Skeletal muscle tissue (tissue), 4 donors: ENCODE results near the gene BICC1. TPM values are rescaled to one million over a fixed set of nuclear protein-coding genes. Genes with fewer than 3 reads are reported as not detected.

ENCODE experiments used
- H3K27ac ChIP-seq: one replicate; pipeline ENCODE4 v1.7.0; 2013; ENCODE audit warnings: mild to moderate bottlenecking, low read depth, low read length, inconsistent platforms
- H3K27me3 ChIP-seq, 3 donors: one replicate each; pipeline ENCODE4 v1.7.0; 2013; ENCODE audit warnings: low read length in 3 of 3; ENCODE audit not compliant: control insufficient read depth in 3 of 3, insufficient read depth in 3 of 3
- H3K36me3 ChIP-seq, 3 donors: one replicate each; pipeline ENCODE4 v1.7.0; 2013; ENCODE audit warnings: low read length in 3 of 3; ENCODE audit not compliant: control insufficient read depth in 3 of 3, insufficient read depth in 3 of 3
- H3K4me1 ChIP-seq, 3 donors: one replicate each; pipeline ENCODE4 v1.7.0; 2013; ENCODE audit warnings: low read length in 3 of 3, mild to moderate bottlenecking in 3 of 3; ENCODE audit not compliant: control insufficient read depth in 3 of 3, insufficient read depth in 3 of 3
- H3K4me3 ChIP-seq, 3 donors: one replicate each; pipeline ENCODE4 v1.7.0; 2013; ENCODE audit warnings: low read length in 3 of 3
- H3K9ac ChIP-seq, 3 donors: one replicate each; pipeline ENCODE4 v1.7.0; 2013; ENCODE audit warnings: low read length in 3 of 3, mild to moderate bottlenecking in 3 of 3, moderate library complexity in 2 of 3, low read depth in 1 of 3
- H3K9me3 ChIP-seq, 3 donors: one replicate each; pipeline ENCODE4 v1.7.0; 2013; ENCODE audit warnings: low read length in 3 of 3; ENCODE audit not compliant: control insufficient read depth in 3 of 3
- total RNA-seq: library from RNA; depleted of rRNA; stranded (reverse); fragments of >200 nt; gene quantifications from one replicate; pipeline ENCODE4 v1.2.3, GENCODE V29; 2014
- donor health status: Osteomylitis.

BICC1 gene
- total RNA-seq, 1 donor from 2014 or later, result 25.6 TPM

- no peak overlapping the region for H3K9ac ChIP-seq
- peaks cover 0 to 1% (median 0%) of the 10 kb centered on the region in 3 donors for H3K9me3 ChIP-seq
- no peak overlapping the region for H3K4me3 ChIP-seq
- H3K27me3 ChIP-seq, result no peaks in the 10 kb centered on the region
- no peaks in the 10 kb centered on the region for H3K36me3 ChIP-seq
- peaks cover 4 to 15% (median 11%) of the 10 kb centered on the region in 3 donors for H3K4me1 ChIP-seq
- H3K27ac ChIP-seq, result no peak overlapping the region
Observed at GRCh38 chr10:58575491-58575890, 62.8 kb downstream of the BICC1 start.

- H3K9ac ChIP-seq, result no peak overlapping the region
- no peaks in the 10 kb centered on the region for H3K36me3 ChIP-seq
- no peaks in the 10 kb centered on the region for H3K27me3 ChIP-seq
- no peaks in the 10 kb centered on the region for H3K9me3 ChIP-seq
- H3K27ac ChIP-seq, result peak overlapping the region; percentile 51
- H3K4me3 ChIP-seq, result no peak overlapping the region
- H3K4me1 ChIP-seq, result peaks cover 4 to 15% (median 11%) of the 10 kb centered on the region in 3 donors
Observed at GRCh38 chr10:58576751-58577436, 64.2 kb downstream of the BICC1 start.

- Histone ChIP-seq H3K27me3 (no peaks in the 10 kb centered on the region), H3K27ac (peak overlapping the region; percentile 51), H3K9me3 (no peaks in the 10 kb centered on the region), H3K4me1 (peaks cover 4 to 15% (median 11%) of the 10 kb centered on the region in 3 donors), H3K9ac (no peak overlapping the region), H3K4me3 (no peak overlapping the region), H3K36me3 (no peaks in the 10 kb centered on the region)
Observed at GRCh38 chr10:58577437-58577777, 64.7 kb downstream of the BICC1 start.

GRCh38 chr10:58578366-58578765, 65.7 kb downstream of the BICC1 start:
- H3K9me3 ChIP-seq, result no peaks in the 10 kb centered on the region
- peaks cover 4 to 15% (median 11%) of the 10 kb centered on the region in 3 donors for H3K4me1 ChIP-seq
- H3K27me3 ChIP-seq, result no peaks in the 10 kb centered on the region
- no peak overlapping the region for H3K27ac ChIP-seq
- no peaks in the 10 kb centered on the region for H3K36me3 ChIP-seq
- no peak overlapping the region for H3K4me3 ChIP-seq
- no peak overlapping the region for H3K9ac ChIP-seq

- no peaks in the 10 kb centered on the region for H3K27me3 ChIP-seq
- no peak overlapping the region for H3K9ac ChIP-seq
- peaks cover 4 to 12% (median 11%) of the 10 kb centered on the region in 3 donors for H3K4me1 ChIP-seq
- no peak overlapping the region for H3K27ac ChIP-seq
- H3K36me3 ChIP-seq, result no peaks in the 10 kb centered on the region
- no peaks in the 10 kb centered on the region for H3K9me3 ChIP-seq
- no peak overlapping the region for H3K4me3 ChIP-seq
Observed at GRCh38 chr10:58579011-58579655, 66.5 kb downstream of the BICC1 start.

GRCh38 chr10:58582045-58582444, 69.4 kb downstream of the BICC1 start:
- H3K27me3 ChIP-seq, result no peaks in the 10 kb centered on the region
- H3K36me3 ChIP-seq, result no peaks in the 10 kb centered on the region
- H3K9me3 ChIP-seq, result no peaks in the 10 kb centered on the region
- H3K27ac ChIP-seq, result no peak overlapping the region
- no peak overlapping the region for H3K9ac ChIP-seq
- no peak overlapping the region for H3K4me3 ChIP-seq
- peaks cover 0 to 12% (median 8%) of the 10 kb centered on the region in 3 donors for H3K4me1 ChIP-seq

GRCh38 chr10:58585435-58585834, 72.8 kb downstream of the BICC1 start:
- Histone ChIP-seq H3K9me3 (no peaks in the 10 kb centered on the region), H3K4me3 (no peak overlapping the region), H3K27ac (no peak overlapping the region), H3K36me3 (no peaks in the 10 kb centered on the region), H3K9ac (no peak overlapping the region), H3K27me3 (no peaks in the 10 kb centered on the region), H3K4me1 (peaks cover 0 to 4% (median 0%) of the 10 kb centered on the region in 3 donors)

- H3K4me1 ChIP-seq, result peaks cover 0 to 6% (median 4%) of the 10 kb centered on the region in 3 donors
- H3K4me3 ChIP-seq, result no peak overlapping the region
- H3K27ac ChIP-seq, result no peak overlapping the region
- no peaks in the 10 kb centered on the region for H3K27me3 ChIP-seq
- H3K36me3 ChIP-seq, result no peaks in the 10 kb centered on the region
- no peaks in the 10 kb centered on the region for H3K9me3 ChIP-seq
- no peak overlapping the region for H3K9ac ChIP-seq
Observed at GRCh38 chr10:58586282-58587245, 73.9 kb downstream of the BICC1 start.

- Histone ChIP-seq H3K4me1 (peaks cover 0 to 6% (median 4%) of the 10 kb centered on the region in 3 donors), H3K27me3 (no peaks in the 10 kb centered on the region), H3K9me3 (no peaks in the 10 kb centered on the region), H3K4me3 (no peak overlapping the region), H3K27ac (no peak overlapping the region), H3K36me3 (no peaks in the 10 kb centered on the region), H3K9ac (no peak overlapping the region)
Observed at GRCh38 chr10:58587676-58588075, 75.0 kb downstream of the BICC1 start.
